Right kidney (tissue), 1 donor: ENCODE data around the gene TFPI2.

Experiments
- DNase-seq: peaks from one replicate; pipeline ENCODE4 v3.0.0-alpha.2; 2016

The TFPI2 gene

GRCh38 chr7:93856323-93856722 lies 34.2 kb downstream of the TFPI2 start:
- DNase-seq, result no peak

DNA sequence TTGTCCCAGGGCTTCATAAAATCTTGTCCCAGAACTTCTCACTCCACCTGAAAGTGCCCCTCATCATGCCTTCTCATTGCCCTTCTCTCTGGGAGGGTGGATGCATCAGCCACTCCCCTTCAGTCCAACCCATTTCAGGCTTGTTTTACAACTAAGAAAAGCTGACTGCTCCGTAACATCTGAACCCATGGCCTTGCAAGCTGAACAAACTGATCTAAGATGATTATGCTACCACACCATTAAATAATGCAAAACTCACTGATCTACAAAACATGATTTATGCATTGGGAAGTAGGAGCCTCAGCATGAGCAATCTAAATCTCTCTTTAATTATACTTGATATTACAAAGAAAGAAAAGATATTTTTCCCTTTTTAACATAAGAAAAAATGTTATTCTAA lies 34.8 kb downstream of the TFPI2 start:
- DNase-seq, result no peak

GRCh38 chr7:93854480-93854879 lies 36.1 kb downstream of the TFPI2 start:
- DNase-seq, result no peak

DNA sequence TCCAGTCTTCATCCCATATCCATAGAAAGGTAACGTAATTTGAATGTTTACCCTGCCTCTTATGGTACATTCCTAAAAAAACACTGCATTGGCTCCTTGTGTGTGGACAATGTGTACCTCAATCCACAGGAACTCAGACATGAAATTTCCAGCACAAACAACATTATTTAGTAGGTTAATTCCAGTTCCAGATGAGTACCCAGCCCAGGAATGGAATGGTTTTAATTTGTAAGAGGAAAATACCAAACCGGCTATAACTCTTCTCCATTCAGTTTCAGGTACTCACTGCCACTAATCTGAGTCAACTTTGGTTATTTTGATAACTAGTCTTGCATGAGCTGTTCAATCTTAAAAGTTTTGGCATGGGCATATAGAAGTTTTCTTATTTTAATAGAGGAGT lies 39.0 kb downstream of the TFPI2 start:
- no peak for DNase-seq

DNA sequence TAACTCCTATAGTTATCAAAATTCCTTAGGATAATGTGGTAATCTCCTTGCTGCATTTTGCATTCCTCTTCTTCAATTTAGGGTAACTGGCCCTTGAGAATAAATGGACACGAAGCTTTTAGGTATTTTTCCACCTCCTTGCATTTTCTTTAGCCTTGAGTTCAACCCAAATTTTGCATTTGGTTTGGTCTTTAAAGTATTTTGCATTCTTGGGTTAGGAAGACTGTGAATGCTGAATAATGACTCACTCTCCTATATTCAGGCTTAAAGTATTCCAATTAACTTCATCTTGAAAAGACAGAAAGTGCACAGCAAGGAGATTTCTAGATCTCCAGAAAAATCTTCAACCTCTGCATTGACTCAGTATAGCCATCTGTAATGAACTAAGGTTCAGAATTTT lies 47.3 kb downstream of the TFPI2 start:
- DNase-seq, result no peak

GRCh38 chr7:93838966-93839365 lies 51.6 kb downstream of the TFPI2 start:
- no peak for DNase-seq

GRCh38 chr7:93837245-93837644 lies 53.3 kb downstream of the TFPI2 start:
- no peak for DNase-seq

DNA sequence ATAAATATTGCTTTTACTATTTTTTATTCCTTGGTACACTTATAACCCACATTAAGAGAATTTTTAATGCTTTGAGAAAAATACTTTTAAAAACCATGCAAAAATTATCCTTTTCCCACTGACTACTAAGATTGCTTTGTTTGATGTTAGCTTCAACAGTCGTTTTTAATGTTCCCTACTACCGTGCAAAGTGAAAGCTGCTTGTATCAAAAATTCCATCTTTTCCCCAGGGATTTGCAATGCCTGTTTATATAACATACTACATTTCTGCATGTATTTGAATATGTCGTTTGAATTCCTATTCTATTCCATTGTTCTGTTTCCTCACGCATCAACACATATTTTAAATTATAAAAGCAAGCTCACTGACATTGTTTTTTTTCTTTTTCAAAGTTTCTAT lies 54.4 kb downstream of the TFPI2 start:
- no peak for DNase-seq

DNA sequence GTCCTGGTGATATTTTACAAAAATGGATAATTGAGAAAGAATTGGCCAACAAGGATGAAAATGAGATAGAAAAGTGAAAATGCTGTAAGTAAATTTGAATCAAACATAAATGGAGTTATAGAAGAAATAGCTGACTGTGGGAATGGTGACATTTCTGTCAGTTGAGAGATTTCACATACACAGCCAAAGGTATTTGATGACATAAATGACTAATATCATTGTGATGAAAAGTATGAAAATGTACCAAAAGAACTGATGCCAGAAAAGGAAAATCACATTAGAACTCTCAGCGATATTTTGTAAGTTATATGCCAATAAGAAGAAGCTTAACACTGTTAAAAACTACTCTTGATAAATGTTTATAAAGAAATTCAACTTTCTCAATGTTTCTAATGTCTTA lies 54.9 kb downstream of the TFPI2 start:
- DNase-seq, result no peak
